DOHH2 (cell line): Measurements from ENCODE around the gene ANTXR1.

ENCODE experiments used
- H3F3A ChIP-seq: fragments of 200-600 bp; sonication (generic), shearing (Covaris generic); 2 replicates; pipeline ENCODE4 v1.6.0; 2016; ENCODE audit warnings: antibody characterized with exemption, mild to moderate bottlenecking; ENCODE audit not compliant: control insufficient read depth, insufficient read depth
- H3K27ac ChIP-seq: fragments of 200-600 bp; sonication (generic); 2 replicates; pipeline ENCODE4 v1.5.1; 2014; ENCODE audit warnings: low read depth, mild to moderate bottlenecking, low read length, moderate library complexity
- H3K27me3 ChIP-seq: fragments of 200-600 bp; sonication (generic); 2 replicates; pipeline ENCODE4 v1.6.1; 2014; ENCODE audit warnings: mild to moderate bottlenecking, low read length, mixed read lengths; ENCODE audit not compliant: control insufficient read depth
- H3K36me3 ChIP-seq: fragments of 200-600 bp; sonication (generic); 2 replicates; pipeline ENCODE4 v1.6.1; 2014; ENCODE audit warnings: mild to moderate bottlenecking, low read length, moderate library complexity, mixed read lengths; ENCODE audit not compliant: control insufficient read depth
- H3K4me1 ChIP-seq: fragments of 200-600 bp; sonication (generic); 2 replicates; pipeline ENCODE4 v1.6.1; 2014; ENCODE audit warnings: mild to moderate bottlenecking, low read length, mixed read lengths; ENCODE audit not compliant: control insufficient read depth
- H3K4me2 ChIP-seq: fragments of 200-600 bp; sonication (generic); 2 replicates; pipeline ENCODE4 v1.6.0; 2014; ENCODE audit warnings: mild to moderate bottlenecking, low read length, moderate library complexity
- H3K4me3 ChIP-seq: fragments of 200-600 bp; sonication (generic); 2 replicates; pipeline ENCODE4 v1.5.1; 2014; ENCODE audit warnings: mild to moderate bottlenecking, low read length, mixed read lengths
- H3K79me2 ChIP-seq: fragments of 200-600 bp; sonication (generic); 2 replicates; pipeline ENCODE4 v1.6.1; 2014; ENCODE audit warnings: mild to moderate bottlenecking, low read length, mixed read lengths; ENCODE audit not compliant: control insufficient read depth
- H3K9me2 ChIP-seq: fragments of 200-600 bp; sonication (generic); replicated peaks from 2 replicates; pipeline ENCODE4 v1.6.1; 2014; ENCODE audit warnings: mild to moderate bottlenecking, low read length, mixed read lengths; ENCODE audit not compliant: control insufficient read depth
- H3K9me3 ChIP-seq: fragments of 200-600 bp; sonication (generic); 2 replicates; pipeline ENCODE4 v1.6.1; 2014; ENCODE audit warnings: antibody characterized with exemption, low read length, mixed read lengths; ENCODE audit not compliant: control insufficient read depth, insufficient read depth
- H4K20me1 ChIP-seq: fragments of 200-600 bp; sonication (generic); 2 replicates; pipeline ENCODE4 v1.6.0; 2014; ENCODE audit warnings: low read depth, mild to moderate bottlenecking, antibody characterized with exemption, low read length, moderate library complexity; ENCODE audit not compliant: control insufficient read depth, insufficient read depth
- EZH2phosphoT487 ChIP-seq: fragments of 200-600 bp; sonication (generic); IDR thresholded peaks from 2 replicates; pipeline ENCODE4 v1.6.1; 2017; ENCODE audit warnings: borderline replicate concordance, mild to moderate bottlenecking, antibody characterized with exemption, low read length, moderate library complexity, mixed read lengths
- TF ChIP-seq, protein P1 (sequence below): fragments of 200-600 bp; sonication (generic); IDR thresholded peaks from one replicate; pipeline ENCODE4 v1.5.1; 2014; ENCODE audit warnings: antibody characterized with exemption, mild to moderate bottlenecking, low read depth, low read length; ENCODE audit not compliant: poor library complexity, severe bottlenecking

The ANTXR1 gene

DNA sequence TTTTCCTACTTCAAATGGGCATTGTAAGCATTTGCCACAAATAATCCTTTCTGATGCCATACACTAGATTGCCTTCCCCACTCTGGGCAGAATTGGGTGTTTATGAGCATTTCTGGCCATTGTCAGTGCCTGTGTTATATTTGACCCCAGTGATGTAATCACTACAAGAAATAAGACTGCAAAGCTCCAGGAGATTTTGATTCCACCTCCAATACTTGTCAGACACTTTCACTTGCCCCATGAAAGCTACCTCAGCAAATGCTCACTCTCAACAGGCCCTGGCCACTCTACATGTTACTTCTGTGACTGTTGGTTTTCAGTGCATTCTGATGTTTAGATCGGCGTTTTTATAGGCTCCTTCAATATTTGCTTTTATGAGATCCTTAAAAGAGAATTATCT is 239.0 kb downstream of the ANTXR1 start:
- no peaks in the 10 kb centered on the region for H4K20me1 ChIP-seq
- H3F3A ChIP-seq = no peaks in the 10 kb centered on the region
- no peaks in the 10 kb centered on the region for H3K9me2 ChIP-seq
- H3K9me3 ChIP-seq = no peaks in the 10 kb centered on the region
- no peaks in the 10 kb centered on the region for H3K27me3 ChIP-seq
- H3K27ac ChIP-seq = no peak overlapping the region
- no peak overlapping the region for H3K4me2 ChIP-seq
- H3K79me2 ChIP-seq = no peaks in the 10 kb centered on the region
- no peaks in the 10 kb centered on the region for H3K4me1 ChIP-seq
- H3K36me3 ChIP-seq = no peaks in the 10 kb centered on the region
- H3K4me3 ChIP-seq = no peak overlapping the region
- TF ChIP-seq, protein P1, sequence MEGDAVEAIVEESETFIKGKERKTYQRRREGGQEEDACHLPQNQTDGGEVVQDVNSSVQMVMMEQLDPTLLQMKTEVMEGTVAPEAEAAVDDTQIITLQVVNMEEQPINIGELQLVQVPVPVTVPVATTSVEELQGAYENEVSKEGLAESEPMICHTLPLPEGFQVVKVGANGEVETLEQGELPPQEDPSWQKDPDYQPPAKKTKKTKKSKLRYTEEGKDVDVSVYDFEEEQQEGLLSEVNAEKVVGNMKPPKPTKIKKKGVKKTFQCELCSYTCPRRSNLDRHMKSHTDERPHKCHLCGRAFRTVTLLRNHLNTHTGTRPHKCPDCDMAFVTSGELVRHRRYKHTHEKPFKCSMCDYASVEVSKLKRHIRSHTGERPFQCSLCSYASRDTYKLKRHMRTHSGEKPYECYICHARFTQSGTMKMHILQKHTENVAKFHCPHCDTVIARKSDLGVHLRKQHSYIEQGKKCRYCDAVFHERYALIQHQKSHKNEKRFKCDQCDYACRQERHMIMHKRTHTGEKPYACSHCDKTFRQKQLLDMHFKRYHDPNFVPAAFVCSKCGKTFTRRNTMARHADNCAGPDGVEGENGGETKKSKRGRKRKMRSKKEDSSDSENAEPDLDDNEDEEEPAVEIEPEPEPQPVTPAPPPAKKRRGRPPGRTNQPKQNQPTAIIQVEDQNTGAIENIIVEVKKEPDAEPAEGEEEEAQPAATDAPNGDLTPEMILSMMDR = no peak
- TF ChIP-seq EZH2phosphoT487 = no peak

GRCh38 chr2:69253112-69253511 is 240.1 kb downstream of the ANTXR1 start:
- H3K36me3 ChIP-seq = no peaks in the 10 kb centered on the region
- H3K9me2 ChIP-seq = no peaks in the 10 kb centered on the region
- no peak overlapping the region for H3K4me2 ChIP-seq
- H3K27ac ChIP-seq = no peak overlapping the region
- no peaks in the 10 kb centered on the region for H3K4me1 ChIP-seq
- TF ChIP-seq, protein P1 = no peak
- no peak for TF ChIP-seq EZH2phosphoT487
- H3F3A ChIP-seq = no peaks in the 10 kb centered on the region
- H4K20me1 ChIP-seq = no peaks in the 10 kb centered on the region
- no peaks in the 10 kb centered on the region for H3K79me2 ChIP-seq
- H3K27me3 ChIP-seq = no peaks in the 10 kb centered on the region
- H3K4me3 ChIP-seq = no peak overlapping the region
- no peaks in the 10 kb centered on the region for H3K9me3 ChIP-seq

GRCh38 chr2:69253611-69254301 is 240.8 kb downstream of the ANTXR1 start:
- H3K27ac ChIP-seq = no peak overlapping the region

More at GRCh38 chr2:69253611-69254301, 240.8 kb downstream of the ANTXR1 start:
- no peaks in the 10 kb centered on the region for H3K27me3 ChIP-seq
- H3K9me3 ChIP-seq = no peaks in the 10 kb centered on the region
- no peak for TF ChIP-seq EZH2phosphoT487
- TF ChIP-seq, protein P1 = no peak
- no peaks in the 10 kb centered on the region for H3F3A ChIP-seq
- H4K20me1 ChIP-seq = no peaks in the 10 kb centered on the region
- H3K4me3 ChIP-seq = no peak overlapping the region
- H3K79me2 ChIP-seq = no peaks in the 10 kb centered on the region
- no peaks in the 10 kb centered on the region for H3K4me1 ChIP-seq
- no peaks in the 10 kb centered on the region for H3K36me3 ChIP-seq
- H3K4me2 ChIP-seq = no peak overlapping the region
- H3K9me2 ChIP-seq = no peaks in the 10 kb centered on the region
